K562 (cell line): ENCODE results near the gene CYRIA. TPM values are rescaled to one million over a fixed set of nuclear protein-coding genes. Genes with fewer than 3 reads are reported as not detected.

Experiments
- BACH1 ChIP-seq: fragments of 200-800 bp; sonication (Bioruptor generic); IDR thresholded peaks from 2 replicates; pipeline ENCODE4 v1.6.1; 2016; ENCODE audit warnings: missing genetic modification characterization, missing compliant biosample characterization
- CBX8 ChIP-seq: fragments of 200-600 bp; sonication (generic); IDR thresholded peaks from 2 replicates; pipeline ENCODE4 v1.6.1; 2012; ENCODE audit warnings: borderline replicate concordance, mixed run types, low read depth, mild to moderate bottlenecking, moderate library complexity, mixed read lengths, low read length, control low read depth, inconsistent platforms; ENCODE audit not compliant: poor library complexity, severe bottlenecking; ENCODE audit errors: extremely low read depth
- CEBPG ChIP-seq, 3 experiments: fragments of 200-800 bp in 1 of 3; sonication (Bioruptor generic) in 1 of 3; sonication (generic) in 1 of 3; formaldehyde crosslinking in 1 of 3; IDR thresholded peaks in 2 of 3; conservative IDR thresholded peaks in 1 of 3; 2 replicates each; pipeline versions ENCODE4 v1.6.1 to v1.8.0; 2016 to 2022; ENCODE audit warnings: missing compliant biosample characterization in 2 of 3, missing genetic modification characterization in 2 of 3, mild to moderate bottlenecking in 1 of 3, missing genetic modification reagents in 1 of 3
- CREBBP ChIP-seq: IDR thresholded peaks from one replicate; pipeline ENCODE4 v1.6.1; 2012; ENCODE audit warnings: low read depth, mild to moderate bottlenecking, control low read depth, inconsistent platforms, low read length
- ELF4 ChIP-seq: fragments of 450-650 bp; formaldehyde crosslinking; IDR thresholded peaks from 2 replicates; pipeline ENCODE4 v1.4.0; 2022; ENCODE audit warnings: missing genetic modification characterization
- HDGF ChIP-seq: fragments of 450-650 bp; IDR thresholded peaks from 2 replicates; pipeline ENCODE4 v1.6.1; 2016
- KLF1 ChIP-seq: fragments of 450-650 bp; IDR thresholded peaks from 2 replicates; pipeline ENCODE4 v1.6.1; 2016; ENCODE audit warnings: missing genetic modification characterization, missing compliant biosample characterization
- L3MBTL2 ChIP-seq: fragments of 450-650 bp; IDR thresholded peaks from 2 replicates; pipeline ENCODE4 v1.6.1; 2016; ENCODE audit warnings: mild to moderate bottlenecking, moderate library complexity
- NR0B1 ChIP-seq: fragments of 450-650 bp; IDR thresholded peaks from one replicate; pipeline ENCODE4 v1.6.1; 2018; ENCODE audit warnings: mild to moderate bottlenecking, moderate library complexity; ENCODE audit not compliant: partially characterized antibody
- PBX2 ChIP-seq, 2 experiments: IDR thresholded peaks in 1 of 2; conservative IDR thresholded peaks in 1 of 2; 2 replicates each; pipeline ENCODE4 v1.6.1; 2016; ENCODE audit warnings: low read depth in 2 of 2, mild to moderate bottlenecking in 1 of 2, missing compliant biosample characterization in 1 of 2, missing genetic modification characterization in 1 of 2, moderate library complexity in 1 of 2
- TSHZ1 ChIP-seq: fragments of 250-450 bp; sonication (Bioruptor Pico); IDR thresholded peaks from 2 replicates; pipeline ENCODE4 v1.4.0; 2020; ENCODE audit warnings: mild to moderate bottlenecking, moderate library complexity
- USF1 ChIP-seq: sonication (generic); formaldehyde crosslinking; IDR thresholded peaks from 2 replicates; pipeline ENCODE4 v1.9.0; 2022; ENCODE audit warnings: mild to moderate bottlenecking, missing genetic modification reagents
- ZBTB12 ChIP-seq: fragments of 250-450 bp; sonication (Bioruptor Pico); IDR thresholded peaks from 2 replicates; pipeline ENCODE4 v1.4.0; 2020
- ZNF584 ChIP-seq: fragments of 200-800 bp; sonication (Bioruptor generic); IDR thresholded peaks from 2 replicates; pipeline ENCODE4 v1.6.1; 2016; ENCODE audit warnings: low read depth, mild to moderate bottlenecking, missing genetic modification characterization, missing compliant biosample characterization
- polyA plus RNA-seq, 8 experiments: library from polyadenylated mRNA; depleted of rRNA in 4 of 8; stranded (reverse) in 5 of 8; unstranded in 3 of 8; fragments of >200 nt; fragmentation: Nextera tagmentation in 2 of 8; fragmentation: Illumina TruSeq in 1 of 8; extraction: Ambion mirVana in 2 of 8; extraction: Trizol in 1 of 8; gene quantifications; 2 replicates each; pipeline versions ENCODE4 v1.2.1 to v1.2.3, GENCODE V29; 2011 to 2014; ENCODE audit warnings: inconsistent platforms in 1 of 8, missing spikeins in 1 of 8
- total RNA-seq, 7 experiments: library from RNA; depleted of rRNA in 6 of 7; stranded (reverse); fragments of >200 nt in 6 of 7; fragmentation: Illumina TruSeq in 2 of 7; extraction: Trizol in 2 of 7; gene quantifications; 2 replicates each; pipeline versions ENCODE4 v1.2.1 to v1.2.3, GENCODE V29; 2011 to 2021; ENCODE audit warnings: low replicate concordance in 1 of 7

CYRIA gene
- total and polyA plus RNA-seq, 9 of the 15 experiments (the other 6 are each of a cell fraction or from before 2014, with no cell fraction given), result 0.84 to 5.6 (median 3.0) TPM

DNA sequence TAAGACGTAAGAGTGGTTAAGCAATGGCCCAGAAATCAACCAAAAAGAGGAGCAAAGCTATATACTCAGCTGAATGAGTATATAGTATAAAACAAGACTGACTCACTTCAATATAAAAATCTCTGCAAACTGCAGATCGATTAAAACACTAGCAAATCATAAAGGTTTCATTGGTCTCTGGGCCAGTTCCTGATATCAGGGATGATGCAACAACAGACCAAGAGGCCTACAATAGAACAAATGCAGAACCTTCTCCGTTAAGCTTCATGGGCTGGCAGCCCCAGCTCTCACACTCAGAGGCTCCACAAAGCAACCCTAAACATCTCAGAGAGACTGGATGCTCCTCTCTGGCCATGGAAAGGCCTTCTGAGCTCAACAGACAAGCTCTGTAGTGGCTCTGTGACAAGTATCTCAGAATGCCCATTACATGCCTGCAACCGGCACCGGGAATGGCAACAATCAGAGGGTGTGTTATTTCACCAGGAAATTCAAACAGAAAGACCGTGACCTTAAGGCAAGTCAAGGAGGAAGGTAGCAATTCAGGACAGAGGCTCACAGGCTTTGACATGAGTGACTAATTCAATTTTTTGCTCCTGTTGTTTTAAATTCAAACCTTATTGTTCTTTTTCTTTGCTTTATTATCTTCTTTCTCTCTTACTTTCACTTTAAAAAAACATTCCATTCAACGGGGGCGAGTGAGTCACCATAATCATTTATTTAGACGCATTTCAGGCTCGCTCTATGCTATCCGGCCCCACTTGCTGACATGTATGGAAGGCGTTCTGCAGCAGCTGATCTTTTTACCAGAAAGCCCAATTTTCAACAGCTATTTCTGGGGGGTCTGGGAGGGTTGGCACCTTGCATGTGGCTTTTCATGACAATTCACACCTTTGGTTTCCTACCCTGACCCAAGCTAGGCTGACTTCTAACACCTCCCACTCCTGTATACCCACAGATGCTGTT, 15.1 kb downstream of the CYRIA start (continued):
- TF ChIP-seq NR0B1 (no peak), ELF4 (no peak), L3MBTL2 (peak; percentile 33; the same call in 1 of the 2 replicates), PBX2 (CRISPR knock-in tag; IDR thresholded peaks at IDR 0.05; ENCODE audit: low read depth) (no peak), PBX2 (tag; conservative IDR thresholded peaks at IDR 0.05; ENCODE audit: low read depth) (no peak), CBX8 (no peak), BACH1 (tag) (peak; percentile 74; the same call in 1 of the 2 replicates), HDGF (no peak), ZNF584 (CRISPR knock-in tag) (peak; percentile 84; the same call in 1 of the 2 replicates), KLF1 (tag) (no peak), CREBBP (no peak), USF1 (CRISPR knock-in tag) (no peak), TSHZ1 (CRISPR knock-in tag) (no peak), ZBTB12 (CRISPR knock-in tag) (no peak), CEBPG (CRISPR knock-in tag; IDR thresholded peaks at IDR 0.05) (peak; percentile 95), CEBPG (tag; conservative IDR thresholded peaks at IDR 0.05 in 1 of 2, IDR thresholded peaks at IDR 0.05 in 1 of 2) (peak; percentile 97 to 98)
